ENCODE data around the gene SYNJ1.

DNA sequence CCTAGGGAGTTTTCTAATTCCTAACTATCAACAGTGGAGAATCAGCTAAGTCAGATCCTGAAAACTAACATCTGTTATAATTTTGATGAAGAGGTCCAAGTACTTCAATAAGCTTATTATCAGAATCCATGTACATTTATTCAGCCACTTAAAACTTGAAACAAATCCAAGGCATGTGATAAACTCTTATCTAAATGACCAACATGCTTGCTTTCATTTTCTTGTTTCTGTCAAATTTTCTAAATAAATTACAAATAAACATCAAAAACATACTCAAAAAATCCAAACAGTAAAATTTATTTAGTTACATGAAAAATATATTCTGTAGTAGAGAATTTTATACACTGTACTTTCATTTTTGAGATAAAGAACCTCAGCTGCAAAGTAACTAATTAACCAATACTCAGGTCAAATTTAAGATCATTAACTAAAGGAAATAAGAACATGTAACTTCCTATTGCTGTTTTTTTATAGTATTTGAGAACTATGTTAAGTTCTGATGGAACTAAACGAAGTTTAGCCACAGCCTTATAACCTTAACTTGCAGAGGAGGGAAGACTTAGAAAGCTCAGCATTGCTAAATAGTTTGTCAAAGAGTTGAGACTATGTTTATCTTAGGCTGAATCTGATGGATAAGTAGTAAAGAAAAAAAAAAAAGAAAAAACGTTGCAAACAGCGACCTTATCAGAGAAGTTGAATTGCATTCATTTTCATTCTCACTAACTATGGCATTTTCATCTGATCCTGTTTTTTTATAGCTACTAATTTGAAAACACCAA, 44.9 kb downstream of the SYNJ1 start:
- TF ChIP-seq TBL1XR1 (IDR thresholded peaks at IDR 0.05; ENCODE audit: low read depth, low read length): no peak
- TF ChIP-seq, protein P1, sequence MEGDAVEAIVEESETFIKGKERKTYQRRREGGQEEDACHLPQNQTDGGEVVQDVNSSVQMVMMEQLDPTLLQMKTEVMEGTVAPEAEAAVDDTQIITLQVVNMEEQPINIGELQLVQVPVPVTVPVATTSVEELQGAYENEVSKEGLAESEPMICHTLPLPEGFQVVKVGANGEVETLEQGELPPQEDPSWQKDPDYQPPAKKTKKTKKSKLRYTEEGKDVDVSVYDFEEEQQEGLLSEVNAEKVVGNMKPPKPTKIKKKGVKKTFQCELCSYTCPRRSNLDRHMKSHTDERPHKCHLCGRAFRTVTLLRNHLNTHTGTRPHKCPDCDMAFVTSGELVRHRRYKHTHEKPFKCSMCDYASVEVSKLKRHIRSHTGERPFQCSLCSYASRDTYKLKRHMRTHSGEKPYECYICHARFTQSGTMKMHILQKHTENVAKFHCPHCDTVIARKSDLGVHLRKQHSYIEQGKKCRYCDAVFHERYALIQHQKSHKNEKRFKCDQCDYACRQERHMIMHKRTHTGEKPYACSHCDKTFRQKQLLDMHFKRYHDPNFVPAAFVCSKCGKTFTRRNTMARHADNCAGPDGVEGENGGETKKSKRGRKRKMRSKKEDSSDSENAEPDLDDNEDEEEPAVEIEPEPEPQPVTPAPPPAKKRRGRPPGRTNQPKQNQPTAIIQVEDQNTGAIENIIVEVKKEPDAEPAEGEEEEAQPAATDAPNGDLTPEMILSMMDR (IDR thresholded peaks at IDR 0.05 in 2 of 3, conservative IDR thresholded peaks at IDR 0.05 in 1 of 3; ENCODE audit: control insufficient read depth in 2 of 3, extremely low read depth in 1 of 3, insufficient read depth in 1 of 3, low read depth in 3 of 3, low read length in 3 of 3): no peak
- TF ChIP-seq ZNF274 (IDR thresholded peaks at IDR 0.05; ENCODE audit: insufficient read depth, insufficient read length): no peak
- TF ChIP-seq, protein P2, sequence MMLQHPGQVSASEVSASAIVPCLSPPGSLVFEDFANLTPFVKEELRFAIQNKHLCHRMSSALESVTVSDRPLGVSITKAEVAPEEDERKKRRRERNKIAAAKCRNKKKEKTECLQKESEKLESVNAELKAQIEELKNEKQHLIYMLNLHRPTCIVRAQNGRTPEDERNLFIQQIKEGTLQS (IDR thresholded peaks at IDR 0.05; ENCODE audit: borderline replicate concordance, extremely low read depth, low read depth, low read length): no peak
- no peak for TF ChIP-seq POLR2A (IDR thresholded peaks at IDR 0.05; ENCODE audit: low read depth, low read length)
- no peak for TF ChIP-seq WRNIP1 (IDR thresholded peaks at IDR 0.05; ENCODE audit: borderline replicate concordance, low read depth, low read length)
- TF ChIP-seq CEBPB (IDR thresholded peaks at IDR 0.05; ENCODE audit: borderline replicate concordance in 1 of 2, low read depth in 2 of 2, low read length in 2 of 2): no peak
- TF ChIP-seq ZNF592 (IDR thresholded peaks at IDR 0.05): no peak
- TF ChIP-seq SIN3A (IDR thresholded peaks at IDR 0.05; ENCODE audit: low read depth, low read length): no peak
- TF ChIP-seq SUZ12 (IDR thresholded peaks at IDR 0.05; ENCODE audit: unreplicated experiment): no peak
- TF ChIP-seq MEF2A (IDR thresholded peaks at IDR 0.05; ENCODE audit: insufficient read depth, low read depth, low read length): no peak
- no peak for TF ChIP-seq EP300 (IDR thresholded peaks at IDR 0.05; ENCODE audit: borderline replicate concordance in 1 of 2, control insufficient read depth in 1 of 2, low read depth in 2 of 2, low read length in 2 of 2)
- TF ChIP-seq ZBED1 (IDR thresholded peaks at IDR 0.05; ENCODE audit: borderline replicate concordance): no peak
- TF ChIP-seq GABPA (IDR thresholded peaks at IDR 0.05; ENCODE audit: low read depth): no peak
